ENCODE measurements around the gene CPN2. TPM values are rescaled to one million over a fixed set of nuclear protein-coding genes. Genes with fewer than 3 reads are reported as not detected.

The CPN2 gene
- total and polyA plus RNA-seq, 2 experiments from 2014 or later: 0.10 to 0.14 TPM

DNA sequence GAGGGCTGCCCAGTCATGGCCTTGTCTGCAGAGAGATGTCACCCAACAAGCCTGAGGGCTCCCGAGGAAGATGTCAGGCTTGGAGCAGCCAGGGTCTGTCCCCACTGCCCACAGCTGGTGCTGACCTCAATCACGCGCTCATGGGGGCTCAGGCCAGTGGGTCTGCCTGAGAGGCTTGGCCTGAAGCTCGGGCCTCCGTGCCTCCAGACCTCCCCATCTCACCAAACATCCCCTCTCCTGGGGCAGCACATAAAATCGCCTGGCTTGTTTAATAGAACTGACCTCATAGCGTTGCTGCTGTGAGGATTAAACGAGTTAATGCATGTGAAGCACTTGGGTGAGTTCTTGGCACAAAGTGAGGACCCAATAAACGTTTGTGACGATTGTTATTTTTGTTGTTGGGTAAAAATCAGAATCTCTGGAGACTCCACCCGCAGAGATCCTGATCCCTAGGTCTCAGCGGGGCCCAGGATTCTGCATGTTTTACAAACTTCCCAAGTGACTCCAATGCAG, 14.9 kb upstream of the CPN2 start (continued):
- TF ChIP-seq, protein P1, sequence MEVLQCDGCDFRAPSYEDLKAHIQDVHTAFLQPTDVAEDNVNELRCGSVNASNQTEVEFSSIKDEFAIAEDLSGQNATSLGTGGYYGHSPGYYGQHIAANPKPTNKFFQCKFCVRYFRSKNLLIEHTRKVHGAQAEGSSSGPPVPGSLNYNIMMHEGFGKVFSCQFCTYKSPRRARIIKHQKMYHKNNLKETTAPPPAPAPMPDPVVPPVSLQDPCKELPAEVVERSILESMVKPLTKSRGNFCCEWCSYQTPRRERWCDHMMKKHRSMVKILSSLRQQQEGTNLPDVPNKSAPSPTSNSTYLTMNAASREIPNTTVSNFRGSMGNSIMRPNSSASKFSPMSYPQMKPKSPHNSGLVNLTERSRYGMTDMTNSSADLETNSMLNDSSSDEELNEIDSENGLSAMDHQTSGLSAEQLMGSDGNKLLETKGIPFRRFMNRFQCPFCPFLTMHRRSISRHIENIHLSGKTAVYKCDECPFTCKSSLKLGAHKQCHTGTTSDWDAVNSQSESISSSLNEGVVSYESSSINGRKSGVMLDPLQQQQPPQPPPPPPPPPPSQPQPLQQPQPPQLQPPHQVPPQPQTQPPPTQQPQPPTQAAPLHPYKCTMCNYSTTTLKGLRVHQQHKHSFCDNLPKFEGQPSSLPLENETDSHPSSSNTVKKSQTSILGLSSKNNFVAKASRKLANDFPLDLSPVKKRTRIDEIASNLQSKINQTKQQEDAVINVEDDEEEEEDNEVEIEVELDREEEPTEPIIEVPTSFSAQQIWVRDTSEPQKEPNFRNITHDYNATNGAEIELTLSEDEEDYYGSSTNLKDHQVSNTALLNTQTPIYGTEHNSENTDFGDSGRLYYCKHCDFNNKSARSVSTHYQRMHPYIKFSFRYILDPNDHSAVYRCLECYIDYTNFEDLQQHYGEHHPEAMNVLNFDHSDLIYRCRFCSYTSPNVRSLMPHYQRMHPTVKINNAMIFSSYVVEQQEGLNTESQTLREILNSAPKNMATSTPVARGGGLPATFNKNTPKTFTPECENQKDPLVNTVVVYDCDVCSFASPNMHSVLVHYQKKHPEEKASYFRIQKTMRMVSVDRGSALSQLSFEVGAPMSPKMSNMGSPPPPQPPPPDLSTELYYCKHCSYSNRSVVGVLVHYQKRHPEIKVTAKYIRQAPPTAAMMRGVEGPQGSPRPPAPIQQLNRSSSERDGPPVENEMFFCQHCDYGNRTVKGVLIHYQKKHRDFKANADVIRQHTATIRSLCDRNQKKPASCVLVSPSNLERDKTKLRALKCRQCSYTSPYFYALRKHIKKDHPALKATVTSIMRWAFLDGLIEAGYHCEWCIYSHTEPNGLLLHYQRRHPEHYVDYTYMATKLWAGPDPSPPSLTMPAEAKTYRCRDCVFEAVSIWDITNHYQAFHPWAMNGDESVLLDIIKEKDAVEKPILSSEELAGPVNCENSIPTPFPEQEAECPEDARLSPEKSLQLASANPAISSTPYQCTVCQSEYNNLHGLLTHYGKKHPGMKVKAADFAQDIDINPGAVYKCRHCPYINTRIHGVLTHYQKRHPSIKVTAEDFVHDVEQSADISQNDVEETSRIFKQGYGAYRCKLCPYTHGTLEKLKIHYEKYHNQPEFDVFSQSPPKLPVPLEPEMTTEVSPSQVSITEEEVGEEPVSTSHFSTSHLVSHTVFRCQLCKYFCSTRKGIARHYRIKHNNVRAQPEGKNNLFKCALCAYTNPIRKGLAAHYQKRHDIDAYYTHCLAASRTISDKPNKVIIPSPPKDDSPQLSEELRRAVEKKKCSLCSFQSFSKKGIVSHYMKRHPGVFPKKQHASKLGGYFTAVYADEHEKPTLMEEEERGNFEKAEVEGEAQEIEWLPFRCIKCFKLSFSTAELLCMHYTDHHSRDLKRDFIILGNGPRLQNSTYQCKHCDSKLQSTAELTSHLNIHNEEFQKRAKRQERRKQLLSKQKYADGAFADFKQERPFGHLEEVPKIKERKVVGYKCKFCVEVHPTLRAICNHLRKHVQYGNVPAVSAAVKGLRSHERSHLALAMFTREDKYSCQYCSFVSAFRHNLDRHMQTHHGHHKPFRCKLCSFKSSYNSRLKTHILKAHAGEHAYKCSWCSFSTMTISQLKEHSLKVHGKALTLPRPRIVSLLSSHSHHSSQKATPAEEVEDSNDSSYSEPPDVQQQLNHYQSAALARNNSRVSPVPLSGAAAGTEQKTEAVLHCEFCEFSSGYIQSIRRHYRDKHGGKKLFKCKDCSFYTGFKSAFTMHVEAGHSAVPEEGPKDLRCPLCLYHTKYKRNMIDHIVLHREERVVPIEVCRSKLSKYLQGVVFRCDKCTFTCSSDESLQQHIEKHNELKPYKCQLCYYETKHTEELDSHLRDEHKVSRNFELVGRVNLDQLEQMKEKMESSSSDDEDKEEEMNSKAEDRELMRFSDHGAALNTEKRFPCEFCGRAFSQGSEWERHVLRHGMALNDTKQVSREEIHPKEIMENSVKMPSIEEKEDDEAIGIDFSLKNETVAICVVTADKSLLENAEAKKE (CRISPR knock-in tag; IDR thresholded peaks at IDR 0.05): no peak

DNA sequence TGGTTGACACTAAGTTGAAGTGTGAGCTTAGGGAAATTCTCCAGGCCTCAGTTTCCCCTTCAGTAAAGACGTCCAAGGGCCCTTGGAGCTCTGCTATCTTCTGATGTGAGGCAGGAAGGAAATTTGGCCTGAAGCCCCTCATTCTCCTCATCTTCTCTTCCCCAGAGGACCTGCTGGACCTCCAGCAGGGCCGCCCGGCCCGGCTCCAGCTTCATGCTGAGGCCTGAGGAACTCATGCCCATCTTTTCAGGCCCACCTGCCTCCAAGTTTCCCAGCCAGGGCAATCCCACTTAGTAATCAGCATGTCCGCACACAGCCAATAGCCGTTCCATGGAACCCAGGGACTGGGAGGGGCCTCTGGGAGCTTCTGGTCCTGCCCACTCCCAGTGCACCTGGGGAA, 14.4 kb upstream of the CPN2 start:
- H3K4me3 ChIP-seq: no peak overlapping the region
- 0 out of 2 replicates have a peak, but pooled peaks cover 14% of the 10 kb centered on the region for H3K4me1 ChIP-seq (ENCODE audit: insufficient read depth)
- no peak overlapping the region for H3K4me3 Mint-ChIP-seq
- H3K4me1 Mint-ChIP-seq: peaks cover 26% of the 10 kb centered on the region
- no peaks in the 10 kb centered on the region for H4K20me1 ChIP-seq (replicated peaks; ENCODE audit: insufficient read depth)
- H3K4me2 ChIP-seq: no peak overlapping the region
- no peaks in the 10 kb centered on the region for H3K27me3 ChIP-seq (ENCODE audit: insufficient read depth)
- no peaks in the 10 kb centered on the region for H3K36me3 Mint-ChIP-seq (ENCODE audit: low read depth)
- H3K27ac ChIP-seq (ENCODE audit: low read depth): no peak overlapping the region
- no peaks in the 10 kb centered on the region for H3K9me3 Mint-ChIP-seq
- H3K9me2 ChIP-seq (ENCODE audit: insufficient read depth): no peaks in the 10 kb centered on the region
- DNase-seq (ENCODE audit: low spot score) (no peak), ATAC-seq (no peak)
- TF ChIP-seq POLR2AphosphoS5 (IDR thresholded peaks at IDR 0.05; ENCODE audit: low read depth): no peak
- TF ChIP-seq, protein P1 (CRISPR knock-in tag; IDR thresholded peaks at IDR 0.05): no peak
- TF ChIP-seq NANOG (IDR thresholded peaks at IDR 0.05; ENCODE audit: borderline replicate concordance): no peak
- TF ChIP-seq JUNB (IDR thresholded peaks at IDR 0.05; ENCODE audit: unreplicated experiment): no peak
- TF ChIP-seq, protein P2, sequence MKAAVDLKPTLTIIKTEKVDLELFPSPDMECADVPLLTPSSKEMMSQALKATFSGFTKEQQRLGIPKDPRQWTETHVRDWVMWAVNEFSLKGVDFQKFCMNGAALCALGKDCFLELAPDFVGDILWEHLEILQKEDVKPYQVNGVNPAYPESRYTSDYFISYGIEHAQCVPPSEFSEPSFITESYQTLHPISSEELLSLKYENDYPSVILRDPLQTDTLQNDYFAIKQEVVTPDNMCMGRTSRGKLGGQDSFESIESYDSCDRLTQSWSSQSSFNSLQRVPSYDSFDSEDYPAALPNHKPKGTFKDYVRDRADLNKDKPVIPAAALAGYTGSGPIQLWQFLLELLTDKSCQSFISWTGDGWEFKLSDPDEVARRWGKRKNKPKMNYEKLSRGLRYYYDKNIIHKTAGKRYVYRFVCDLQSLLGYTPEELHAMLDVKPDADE (IDR thresholded peaks at IDR 0.05): no peak
- H3F3A ChIP-seq (replicated peaks; ENCODE audit: low read depth): no peaks in the 10 kb centered on the region
- peaks cover 27% of the 10 kb centered on the region for H3K27me3 Mint-ChIP-seq (ENCODE audit: insufficient read depth, low read depth, poor library complexity)
- H3K27ac Mint-ChIP-seq: no peak overlapping the region
- no peaks in the 10 kb centered on the region for H3K36me3 ChIP-seq (ENCODE audit: insufficient read depth)
- no peak overlapping the region for H2AFZ ChIP-seq
- H3K79me2 ChIP-seq (replicated peaks; ENCODE audit: insufficient read depth): no peaks in the 10 kb centered on the region

All from GM23338 (cell line).